HepG2 (cell line): Measurements from ENCODE around the gene ARPC3. TPM values are rescaled to one million over a fixed set of nuclear protein-coding genes. Genes with fewer than 3 reads are reported as not detected.
A peak's percentile ranks its signal among the peaks of the same experiment; 100 is the strongest.

Experiments used
- CENPX ChIP-seq: sonication (generic); formaldehyde crosslinking; IDR thresholded peaks from 2 replicates; pipeline ENCODE4 v1.9.0; 2021; ENCODE audit warnings: mild to moderate bottlenecking, missing genetic modification reagents, moderate library complexity
- CHD4 ChIP-seq: fragments of 200-600 bp; sonication (generic); IDR thresholded peaks from 2 replicates; pipeline ENCODE4 v1.7.0; 2017; ENCODE audit warnings: mild to moderate bottlenecking, low read length, borderline replicate concordance
- IRF2 ChIP-seq: IDR thresholded peaks from 2 replicates; pipeline ENCODE4 v1.6.1; 2018; ENCODE audit warnings: missing genetic modification reagents, missing compliant biosample characterization
- MTA1 ChIP-seq: sonication (generic); formaldehyde crosslinking; IDR thresholded peaks from 2 replicates; pipeline ENCODE4 v1.4.0; 2020; ENCODE audit warnings: missing genetic modification reagents, mild to moderate bottlenecking, borderline replicate concordance
- NPAS2 ChIP-seq: sonication (generic); formaldehyde crosslinking; IDR thresholded peaks from 2 replicates; pipeline ENCODE4 v1.8.0; 2022; ENCODE audit warnings: mild to moderate bottlenecking, missing genetic modification reagents, borderline replicate concordance
- NR2F1 ChIP-seq, 2 experiments: fragments of 450-650 bp in 1 of 2; formaldehyde crosslinking in 1 of 2; IDR thresholded peaks; 2 replicates each; pipeline versions ENCODE4 v1.5.0 to v1.6.1; 2016 to 2020; ENCODE audit warnings: mild to moderate bottlenecking in 1 of 2, missing compliant biosample characterization in 1 of 2, missing genetic modification reagents in 1 of 2, moderate library complexity in 1 of 2
- RFX5 ChIP-seq: IDR thresholded peaks from 2 replicates; pipeline ENCODE4 v1.6.1; 2011; ENCODE audit warnings: low read depth, low read length, improper control_type of control experiment
- ZNF24 ChIP-seq: fragments of 450-650 bp; IDR thresholded peaks from 2 replicates; pipeline ENCODE4 v1.6.1; 2017; ENCODE audit warnings: antibody characterized with exemption, mild to moderate bottlenecking
- ZNF546 ChIP-seq: sonication (generic); formaldehyde crosslinking; conservative IDR thresholded peaks from 2 replicates; pipeline ENCODE4 v1.8.1; 2023; ENCODE audit warnings: mild to moderate bottlenecking, missing genetic modification reagents
- ZNF747 ChIP-seq: sonication (generic); formaldehyde crosslinking; IDR thresholded peaks from 2 replicates; pipeline ENCODE4 v1.8.1; 2023; ENCODE audit warnings: missing genetic modification reagents, mild to moderate bottlenecking, borderline replicate concordance
- polyA plus RNA-seq, 8 experiments: library from polyadenylated mRNA; depleted of rRNA in 3 of 8; stranded (reverse) in 7 of 8; unstranded in 1 of 8; fragments of >200 nt; fragmentation: Illumina TruSeq in 4 of 8; extraction: Trizol in 4 of 8; gene quantifications; 2 replicates each; pipeline versions ENCODE4 v1.2.1 to v1.2.3, GENCODE V29; 2011 to 2016; ENCODE audit warnings: low read depth in 4 of 8, missing spikeins in 1 of 8, mixed read lengths in 1 of 8; ENCODE audit not compliant: insufficient read depth in 1 of 8
- total RNA-seq, 5 experiments: library from RNA; depleted of rRNA; stranded (reverse); fragments of >200 nt; fragmentation: Illumina TruSeq; extraction: Trizol; gene quantifications; 2 replicates each; pipeline ENCODE4 v1.2.3, GENCODE V29; 2016; ENCODE audit warnings: low read depth in 1 of 5
- TF ChIP-seq, protein P1 (sequence below): sonication (generic); formaldehyde crosslinking; IDR thresholded peaks from 2 replicates; pipeline ENCODE4 v1.5.0; 2020; ENCODE audit warnings: mild to moderate bottlenecking, missing genetic modification reagents
- TF ChIP-seq, protein P2 (sequence below): sonication (generic); formaldehyde crosslinking; IDR thresholded peaks from 2 replicates; pipeline ENCODE4 v1.9.0; 2021; ENCODE audit warnings: missing genetic modification reagents, borderline replicate concordance
- TF ChIP-seq, protein P3 (sequence below), 2 experiments: sonication (generic) in 1 of 2; formaldehyde crosslinking in 1 of 2; IDR thresholded peaks; 2 replicates each; pipeline versions ENCODE4 v1.5.1 to v1.6.1; 2011 to 2020; ENCODE audit warnings: borderline replicate concordance in 1 of 2, low read depth in 1 of 2, low read length in 1 of 2, mild to moderate bottlenecking in 1 of 2, missing genetic modification reagents in 1 of 2, moderate library complexity in 1 of 2
- TF ChIP-seq, protein P4 (sequence below): IDR thresholded peaks from 2 replicates; pipeline ENCODE4 v1.6.1; 2016; ENCODE audit warnings: missing biosample characterization, missing genetic modification reagents, low read depth
- TF ChIP-seq, protein P5 (sequence below): sonication (generic); formaldehyde crosslinking; IDR thresholded peaks from 2 replicates; pipeline ENCODE4 v1.4.0; 2020; ENCODE audit warnings: mild to moderate bottlenecking, missing genetic modification reagents, borderline replicate concordance

ARPC3 gene
- total and polyA plus RNA-seq, 2 of the 13 experiments (the other 11 are each of a cell fraction or from before 2014, with no cell fraction given), result 32.7 to 234 TPM

DNA sequence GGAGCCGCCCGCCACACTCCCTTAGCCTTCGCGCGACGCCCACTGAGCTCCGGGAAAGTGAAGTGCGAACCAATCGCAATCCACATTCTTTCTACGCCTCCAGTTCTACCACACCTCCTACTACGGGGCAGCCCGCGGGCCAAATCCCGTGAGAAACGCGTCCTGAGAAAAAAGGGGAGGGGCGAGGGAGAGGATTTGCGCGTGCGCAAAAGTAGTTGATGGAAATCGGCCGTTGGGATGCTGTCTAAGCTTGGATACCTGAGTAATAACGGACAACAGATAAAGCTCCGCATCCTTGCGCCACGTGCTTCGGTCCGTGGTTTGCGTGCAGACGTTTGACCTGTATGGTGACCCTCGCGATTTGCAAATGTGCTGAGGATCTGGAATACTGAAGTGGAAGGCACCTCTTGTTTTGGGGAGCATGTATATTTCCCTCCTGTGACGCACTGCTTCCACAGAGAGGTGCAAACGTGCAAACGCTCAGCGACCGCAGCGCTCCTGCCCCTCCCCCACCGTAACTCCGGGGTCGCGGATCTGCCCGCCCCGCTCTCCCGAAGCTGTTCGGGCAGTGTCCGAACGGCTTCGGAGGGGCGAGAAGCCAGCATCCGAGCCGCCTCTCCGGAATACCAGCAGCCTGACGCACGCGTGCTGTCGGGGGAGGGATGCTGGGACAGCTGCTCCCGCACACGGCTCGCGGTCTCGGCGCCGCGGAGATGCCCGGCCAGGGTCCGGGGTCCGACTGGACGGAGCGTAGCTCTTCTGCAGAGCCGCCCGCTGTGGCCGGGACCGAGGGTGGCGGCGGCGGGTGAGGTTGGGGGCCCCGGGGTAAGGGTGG is 18.3 kb upstream of the ARPC3 start, which contains the start of the genes FAM216A and GPN3 (continued):
- TF ChIP-seq, protein P1, sequence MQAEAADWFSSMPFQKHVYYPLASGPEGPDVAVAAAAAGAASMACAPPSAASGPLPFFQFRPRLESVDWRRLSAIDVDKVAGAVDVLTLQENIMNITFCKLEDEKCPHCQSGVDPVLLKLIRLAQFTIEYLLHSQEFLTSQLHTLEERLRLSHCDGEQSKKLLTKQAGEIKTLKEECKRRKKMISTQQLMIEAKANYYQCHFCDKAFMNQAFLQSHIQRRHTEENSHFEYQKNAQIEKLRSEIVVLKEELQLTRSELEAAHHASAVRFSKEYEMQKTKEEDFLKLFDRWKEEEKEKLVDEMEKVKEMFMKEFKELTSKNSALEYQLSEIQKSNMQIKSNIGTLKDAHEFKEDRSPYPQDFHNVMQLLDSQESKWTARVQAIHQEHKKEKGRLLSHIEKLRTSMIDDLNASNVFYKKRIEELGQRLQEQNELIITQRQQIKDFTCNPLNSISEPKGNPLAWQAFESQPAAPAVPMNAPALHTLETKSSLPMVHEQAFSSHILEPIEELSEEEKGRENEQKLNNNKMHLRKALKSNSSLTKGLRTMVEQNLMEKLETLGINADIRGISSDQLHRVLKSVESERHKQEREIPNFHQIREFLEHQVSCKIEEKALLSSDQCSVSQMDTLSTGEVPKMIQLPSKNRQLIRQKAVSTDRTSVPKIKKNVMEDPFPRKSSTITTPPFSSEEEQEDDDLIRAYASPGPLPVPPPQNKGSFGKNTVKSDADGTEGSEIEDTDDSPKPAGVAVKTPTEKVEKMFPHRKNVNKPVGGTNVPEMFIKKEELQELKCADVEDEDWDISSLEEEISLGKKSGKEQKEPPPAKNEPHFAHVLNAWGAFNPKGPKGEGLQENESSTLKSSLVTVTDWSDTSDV (CRISPR knock-in tag), result no peak; the same call in 1 of the 2 replicates
- TF ChIP-seq NR2F1 (CRISPR knock-in tag; IDR thresholded peaks at IDR 0.05) (0 out of 4 replicates have a peak, but pooled peaks of 1 of the 2 experiments have one; percentile 27), IRF2 (CRISPR knock-in tag) (peak; percentile 78; the same call in 1 of the 2 replicates), NPAS2 (CRISPR knock-in tag) (no peak), ZNF24 (no peak), ZNF546 (CRISPR knock-in tag) (no peak), CENPX (no peak), CHD4 (no peak), ZNF747 (CRISPR knock-in tag) (no peak), MTA1 (CRISPR knock-in tag) (0 out of 2 replicates have a peak, but pooled peaks have one; percentile 77), RFX5 (0 out of 2 replicates have a peak, but pooled peaks have one; percentile 9)
- TF ChIP-seq, protein P2, sequence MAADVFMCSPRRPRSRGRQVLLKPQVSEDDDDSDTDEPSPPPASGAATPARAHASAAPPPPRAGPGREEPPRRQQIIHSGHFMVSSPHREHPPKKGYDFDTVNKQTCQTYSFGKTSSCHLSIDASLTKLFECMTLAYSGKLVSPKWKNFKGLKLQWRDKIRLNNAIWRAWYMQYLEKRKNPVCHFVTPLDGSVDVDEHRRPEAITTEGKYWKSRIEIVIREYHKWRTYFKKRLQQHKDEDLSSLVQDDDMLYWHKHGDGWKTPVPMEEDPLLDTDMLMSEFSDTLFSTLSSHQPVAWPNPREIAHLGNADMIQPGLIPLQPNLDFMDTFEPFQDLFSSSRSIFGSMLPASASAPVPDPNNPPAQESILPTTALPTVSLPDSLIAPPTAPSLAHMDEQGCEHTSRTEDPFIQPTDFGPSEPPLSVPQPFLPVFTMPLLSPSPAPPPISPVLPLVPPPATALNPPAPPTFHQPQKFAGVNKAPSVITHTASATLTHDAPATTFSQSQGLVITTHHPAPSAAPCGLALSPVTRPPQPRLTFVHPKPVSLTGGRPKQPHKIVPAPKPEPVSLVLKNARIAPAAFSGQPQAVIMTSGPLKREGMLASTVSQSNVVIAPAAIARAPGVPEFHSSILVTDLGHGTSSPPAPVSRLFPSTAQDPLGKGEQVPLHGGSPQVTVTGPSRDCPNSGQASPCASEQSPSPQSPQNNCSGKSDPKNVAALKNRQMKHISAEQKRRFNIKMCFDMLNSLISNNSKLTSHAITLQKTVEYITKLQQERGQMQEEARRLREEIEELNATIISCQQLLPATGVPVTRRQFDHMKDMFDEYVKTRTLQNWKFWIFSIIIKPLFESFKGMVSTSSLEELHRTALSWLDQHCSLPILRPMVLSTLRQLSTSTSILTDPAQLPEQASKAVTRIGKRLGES (CRISPR knock-in tag), result no peak; the same call in 1 of the 2 replicates
- TF ChIP-seq, protein P3, sequence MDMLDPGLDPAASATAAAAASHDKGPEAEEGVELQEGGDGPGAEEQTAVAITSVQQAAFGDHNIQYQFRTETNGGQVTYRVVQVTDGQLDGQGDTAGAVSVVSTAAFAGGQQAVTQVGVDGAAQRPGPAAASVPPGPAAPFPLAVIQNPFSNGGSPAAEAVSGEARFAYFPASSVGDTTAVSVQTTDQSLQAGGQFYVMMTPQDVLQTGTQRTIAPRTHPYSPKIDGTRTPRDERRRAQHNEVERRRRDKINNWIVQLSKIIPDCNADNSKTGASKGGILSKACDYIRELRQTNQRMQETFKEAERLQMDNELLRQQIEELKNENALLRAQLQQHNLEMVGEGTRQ (IDR thresholded peaks at IDR 0.05; ENCODE audit: low read depth, low read length), result no peak
- TF ChIP-seq, protein P3 (CRISPR knock-in tag; IDR thresholded peaks at IDR 0.05; ENCODE audit: borderline replicate concordance), result no peak
- TF ChIP-seq, protein P4, sequence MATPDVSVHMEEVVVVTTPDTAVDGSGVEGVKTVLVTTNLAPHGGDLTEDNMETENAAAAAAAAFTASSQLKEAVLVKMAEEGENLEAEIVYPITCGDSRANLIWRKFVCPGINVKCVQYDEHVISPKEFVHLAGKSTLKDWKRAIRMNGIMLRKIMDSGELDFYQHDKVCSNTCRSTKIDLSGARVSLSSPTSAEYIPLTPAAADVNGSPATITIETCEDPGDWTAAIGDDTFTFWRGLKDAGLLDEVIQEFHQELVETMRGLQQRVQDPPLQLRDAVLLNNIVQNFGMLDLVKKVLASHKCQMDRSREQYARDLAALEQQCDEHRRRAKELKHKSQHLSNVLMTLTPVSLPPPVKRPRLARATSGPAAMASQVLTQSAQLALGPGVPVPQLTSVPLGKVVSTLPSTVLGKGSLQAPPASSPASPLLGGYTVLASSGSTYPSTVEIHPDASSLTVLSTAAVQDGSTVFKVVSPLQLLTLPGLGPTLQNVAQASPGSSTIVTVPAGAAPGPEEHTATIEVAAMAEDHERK (CRISPR knock-in tag), result no peak; the same call in 1 of the 2 replicates
- TF ChIP-seq, protein P5, sequence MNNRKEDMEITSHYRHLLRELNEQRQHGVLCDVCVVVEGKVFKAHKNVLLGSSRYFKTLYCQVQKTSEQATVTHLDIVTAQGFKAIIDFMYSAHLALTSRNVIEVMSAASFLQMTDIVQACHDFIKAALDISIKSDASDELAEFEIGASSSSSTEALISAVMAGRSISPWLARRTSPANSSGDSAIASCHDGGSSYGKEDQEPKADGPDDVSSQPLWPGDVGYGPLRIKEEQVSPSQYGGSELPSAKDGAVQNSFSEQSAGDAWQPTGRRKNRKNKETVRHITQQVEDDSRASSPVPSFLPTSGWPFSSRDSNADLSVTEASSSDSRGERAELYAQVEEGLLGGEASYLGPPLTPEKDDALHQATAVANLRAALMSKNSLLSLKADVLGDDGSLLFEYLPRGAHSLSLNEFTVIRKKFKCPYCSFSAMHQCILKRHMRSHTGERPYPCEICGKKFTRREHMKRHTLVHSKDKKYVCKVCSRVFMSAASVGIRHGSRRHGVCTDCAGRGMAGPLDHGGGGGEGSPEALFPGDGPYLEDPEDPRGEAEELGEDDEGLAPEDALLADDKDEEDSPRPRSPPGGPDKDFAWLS (CRISPR knock-in tag), result peak; percentile 64; the same call in 1 of the 2 replicates
